HCT116 (cell line): ENCODE results near the gene THADA.

Source experiments
- EGR1 ChIP-seq: IDR thresholded peaks from 2 replicates; pipeline ENCODE4 v1.6.1; 2012; ENCODE audit warnings: low read depth
- EZH2 ChIP-seq: fragments of 200-600 bp; sonication (generic); IDR thresholded peaks from 2 replicates; pipeline ENCODE4 v1.6.1; 2017; ENCODE audit warnings: antibody characterized with exemption, mixed run types
- EZH2phosphoT487 ChIP-seq: fragments of 200-600 bp; IDR thresholded peaks from 2 replicates; pipeline ENCODE4 v1.6.1; 2018; ENCODE audit warnings: antibody characterized with exemption, borderline replicate concordance
- POLR2A ChIP-seq: IDR thresholded peaks from 2 replicates; pipeline ENCODE4 v1.7.0; 2011; ENCODE audit warnings: borderline replicate concordance; ENCODE audit not compliant: insufficient read depth, insufficient read length; ENCODE audit errors: extremely low read depth
- POLR2AphosphoS5 ChIP-seq: IDR thresholded peaks from 2 replicates; pipeline ENCODE4 v1.6.1; 2011; ENCODE audit warnings: mild to moderate bottlenecking, low read depth, low read length, moderate library complexity
- TF ChIP-seq, protein P1 (sequence below), 3 experiments: fragments of 200-600 bp in 1 of 3; sonication (generic) in 1 of 3; IDR thresholded peaks in 2 of 3; conservative IDR thresholded peaks in 1 of 3; 2 replicates each; pipeline ENCODE4 v1.5.1; 2012 to 2017; ENCODE audit warnings: low read depth in 2 of 3, low read length in 2 of 3, antibody characterized with exemption in 1 of 3, borderline replicate concordance in 1 of 3, control low read depth in 1 of 3, mild to moderate bottlenecking in 1 of 3, mixed read lengths in 1 of 3, mixed run types in 1 of 3, moderate library complexity in 1 of 3; ENCODE audit not compliant: insufficient read depth in 1 of 3
- TF ChIP-seq, protein P2 (sequence below): IDR thresholded peaks from 2 replicates; pipeline ENCODE4 v1.6.1; 2011; ENCODE audit warnings: mild to moderate bottlenecking, low read length, moderate library complexity; ENCODE audit not compliant: insufficient replicate concordance; ENCODE audit errors: extremely low read depth
- TF ChIP-seq, protein P3 (sequence below): IDR thresholded peaks from 2 replicates; pipeline ENCODE4 v1.6.1; 2012

DNA sequence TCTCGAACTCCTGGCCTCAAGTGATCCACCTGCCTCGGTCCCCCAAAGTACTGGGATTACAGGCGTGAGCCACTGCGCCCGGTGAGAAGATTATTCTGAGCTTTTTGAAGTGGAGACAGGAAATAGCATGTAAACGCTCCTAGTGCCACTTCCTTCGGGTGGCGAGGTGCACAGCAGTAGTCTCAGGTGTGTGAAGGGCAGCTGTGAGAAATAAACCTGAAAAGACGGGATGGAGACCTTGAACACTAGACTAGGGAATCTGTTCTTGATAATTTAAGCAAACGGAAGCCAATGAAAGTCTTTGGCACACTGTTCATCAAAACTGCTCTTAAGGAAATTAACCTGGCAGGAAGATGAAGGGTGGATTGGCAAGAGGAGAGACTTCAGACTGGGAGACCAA is 40.8 kb upstream of the THADA start:
- TF ChIP-seq EZH2 (no peak), POLR2A (no peak), EZH2phosphoT487 (no peak), EGR1 (no peak), POLR2AphosphoS5 (no peak)
- TF ChIP-seq, protein P1, sequence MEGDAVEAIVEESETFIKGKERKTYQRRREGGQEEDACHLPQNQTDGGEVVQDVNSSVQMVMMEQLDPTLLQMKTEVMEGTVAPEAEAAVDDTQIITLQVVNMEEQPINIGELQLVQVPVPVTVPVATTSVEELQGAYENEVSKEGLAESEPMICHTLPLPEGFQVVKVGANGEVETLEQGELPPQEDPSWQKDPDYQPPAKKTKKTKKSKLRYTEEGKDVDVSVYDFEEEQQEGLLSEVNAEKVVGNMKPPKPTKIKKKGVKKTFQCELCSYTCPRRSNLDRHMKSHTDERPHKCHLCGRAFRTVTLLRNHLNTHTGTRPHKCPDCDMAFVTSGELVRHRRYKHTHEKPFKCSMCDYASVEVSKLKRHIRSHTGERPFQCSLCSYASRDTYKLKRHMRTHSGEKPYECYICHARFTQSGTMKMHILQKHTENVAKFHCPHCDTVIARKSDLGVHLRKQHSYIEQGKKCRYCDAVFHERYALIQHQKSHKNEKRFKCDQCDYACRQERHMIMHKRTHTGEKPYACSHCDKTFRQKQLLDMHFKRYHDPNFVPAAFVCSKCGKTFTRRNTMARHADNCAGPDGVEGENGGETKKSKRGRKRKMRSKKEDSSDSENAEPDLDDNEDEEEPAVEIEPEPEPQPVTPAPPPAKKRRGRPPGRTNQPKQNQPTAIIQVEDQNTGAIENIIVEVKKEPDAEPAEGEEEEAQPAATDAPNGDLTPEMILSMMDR (IDR thresholded peaks at IDR 0.05 in 2 of 3, conservative IDR thresholded peaks at IDR 0.05 in 1 of 3; ENCODE audit: borderline replicate concordance in 1 of 3, insufficient read depth in 1 of 3, low read depth in 2 of 3, low read length in 2 of 3) = no peak
- TF ChIP-seq, protein P2, sequence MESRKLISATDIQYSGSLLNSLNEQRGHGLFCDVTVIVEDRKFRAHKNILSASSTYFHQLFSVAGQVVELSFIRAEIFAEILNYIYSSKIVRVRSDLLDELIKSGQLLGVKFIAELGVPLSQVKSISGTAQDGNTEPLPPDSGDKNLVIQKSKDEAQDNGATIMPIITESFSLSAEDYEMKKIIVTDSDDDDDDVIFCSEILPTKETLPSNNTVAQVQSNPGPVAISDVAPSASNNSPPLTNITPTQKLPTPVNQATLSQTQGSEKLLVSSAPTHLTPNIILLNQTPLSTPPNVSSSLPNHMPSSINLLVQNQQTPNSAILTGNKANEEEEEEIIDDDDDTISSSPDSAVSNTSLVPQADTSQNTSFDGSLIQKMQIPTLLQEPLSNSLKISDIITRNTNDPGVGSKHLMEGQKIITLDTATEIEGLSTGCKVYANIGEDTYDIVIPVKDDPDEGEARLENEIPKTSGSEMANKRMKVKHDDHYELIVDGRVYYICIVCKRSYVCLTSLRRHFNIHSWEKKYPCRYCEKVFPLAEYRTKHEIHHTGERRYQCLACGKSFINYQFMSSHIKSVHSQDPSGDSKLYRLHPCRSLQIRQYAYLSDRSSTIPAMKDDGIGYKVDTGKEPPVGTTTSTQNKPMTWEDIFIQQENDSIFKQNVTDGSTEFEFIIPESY = no peak
- TF ChIP-seq, protein P3, sequence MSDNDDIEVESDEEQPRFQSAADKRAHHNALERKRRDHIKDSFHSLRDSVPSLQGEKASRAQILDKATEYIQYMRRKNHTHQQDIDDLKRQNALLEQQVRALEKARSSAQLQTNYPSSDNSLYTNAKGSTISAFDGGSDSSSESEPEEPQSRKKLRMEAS = no peak
